ENCODE results near the gene SSU72. TPM values are rescaled to one million over a fixed set of nuclear protein-coding genes. Genes with fewer than 3 reads are reported as not detected.

The SSU72 gene
- total RNA-seq, 1 experiment from 2014 or later: 179 TPM

DNA sequence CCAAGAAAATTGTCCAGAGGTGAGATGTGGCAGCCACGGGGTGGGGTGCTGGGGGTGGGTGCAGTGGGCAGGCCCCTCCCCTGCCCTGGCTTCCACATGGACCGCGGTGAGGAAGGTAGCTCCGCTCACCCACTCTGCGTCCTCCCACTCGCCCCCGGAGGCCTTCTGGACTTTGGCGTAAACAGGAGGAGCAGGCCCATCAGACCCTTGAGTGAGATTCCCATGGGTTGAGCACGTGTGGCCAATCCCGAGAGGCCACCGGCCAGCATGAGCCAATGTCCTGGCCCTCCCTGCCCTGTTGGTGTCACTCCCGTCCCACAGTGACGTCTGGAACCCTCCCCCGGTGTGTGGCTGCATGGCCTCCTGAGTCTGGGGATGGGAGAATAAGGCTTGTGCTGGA, 26.1 kb downstream of the SSU72 start:
- no peak overlapping the region; the same call in 1 of the 2 replicates for H3K14ac ChIP-seq (ENCODE audit: insufficient read depth, low read length)

More for the DNA sequence above, 26.1 kb downstream of the SSU72 start:
- Mint-ChIP-seq H3K27me3 (ENCODE audit: low read depth) (no peaks in the 10 kb centered on the region; the same call in 1 of the 2 replicates), H3K4me1 (no peaks in the 10 kb centered on the region), H3K27ac (no peak overlapping the region; a peak in 1 of 7 replicates), H3K36me3 (ENCODE audit: insufficient read depth in 1 of 3, low read depth in 3 of 3) (peaks cover 2 to 21% (median 14%) of the 10 kb centered on the region in 3 experiments; a peak in 5 of 7 replicates), H3K9me3 (no peaks in the 10 kb centered on the region), H3K4me3 (no peak overlapping the region)
- Histone ChIP-seq H3K9ac (ENCODE audit: extremely low read depth, insufficient read length, low read length) (no peak overlapping the region), H2BK5ac (ENCODE audit: insufficient read length, low read length) (no peak overlapping the region), H3K23me2 (ENCODE audit: insufficient read length, low read depth, low read length, poor library complexity, severe bottlenecking) (no peaks in the 10 kb centered on the region), H3K18ac (ENCODE audit: insufficient read length, low read depth, low read length) (no peak overlapping the region), H2AFZ (ENCODE audit: low read length) (no peak overlapping the region), H4K5ac (ENCODE audit: insufficient read length, low read depth, low read length) (no peak overlapping the region), H2BK15ac (ENCODE audit: low read depth, low read length) (no peak overlapping the region), H4K91ac (ENCODE audit: insufficient read length, low read depth, low read length) (no peak overlapping the region), H3K4me1 (ENCODE audit: insufficient read depth, low read length) (no peaks in the 10 kb centered on the region), H3K4ac (ENCODE audit: low read depth, low read length) (no peak overlapping the region), H4K20me1 (ENCODE audit: control insufficient read depth, insufficient read depth, insufficient read length) (no peaks in the 10 kb centered on the region), H3K79me1 (ENCODE audit: insufficient read depth, low read depth, low read length, poor library complexity, severe bottlenecking) (no peaks in the 10 kb centered on the region), H3K4me2 (ENCODE audit: insufficient read depth, insufficient read length, low read length) (no peak overlapping the region), H2BK120ac (ENCODE audit: low read depth, low read length, poor library complexity, severe bottlenecking) (no peak overlapping the region), H3K56ac (ENCODE audit: insufficient read length, low read depth, low read length) (no peak overlapping the region), H3K9me3 (ENCODE audit: control insufficient read depth, low read depth, low read length) (no peaks in the 10 kb centered on the region), H3T11ph (ENCODE audit: low read length) (no peak overlapping the region), H3K27me3 (ENCODE audit: insufficient read depth, low read length) (no peaks in the 10 kb centered on the region), H2BK20ac (ENCODE audit: low read depth, low read length, poor library complexity, severe bottlenecking) (no peak overlapping the region), H2BK12ac (ENCODE audit: insufficient read length, low read depth, low read length) (no peak overlapping the region), H2AK5ac (ENCODE audit: insufficient read length, low read length) (no peak overlapping the region), H3K79me2 (ENCODE audit: insufficient read depth, low read length) (no peaks in the 10 kb centered on the region), H3K27ac (ENCODE audit: insufficient read length, low read depth, low read length) (no peak overlapping the region), H4K8ac (replicated peaks; ENCODE audit: insufficient read length, low read depth, low read length) (no peak overlapping the region), H3K23ac (ENCODE audit: insufficient read length, low read depth, low read length) (no peak overlapping the region)
- no peak for DNase-seq
- no CpG with 5 or more reads among the region's 14 CpGs for WGBS (ENCODE audit: extremely low coverage, insufficient read length, low lambda C conversion rate)
- TF ChIP-seq, protein P1, sequence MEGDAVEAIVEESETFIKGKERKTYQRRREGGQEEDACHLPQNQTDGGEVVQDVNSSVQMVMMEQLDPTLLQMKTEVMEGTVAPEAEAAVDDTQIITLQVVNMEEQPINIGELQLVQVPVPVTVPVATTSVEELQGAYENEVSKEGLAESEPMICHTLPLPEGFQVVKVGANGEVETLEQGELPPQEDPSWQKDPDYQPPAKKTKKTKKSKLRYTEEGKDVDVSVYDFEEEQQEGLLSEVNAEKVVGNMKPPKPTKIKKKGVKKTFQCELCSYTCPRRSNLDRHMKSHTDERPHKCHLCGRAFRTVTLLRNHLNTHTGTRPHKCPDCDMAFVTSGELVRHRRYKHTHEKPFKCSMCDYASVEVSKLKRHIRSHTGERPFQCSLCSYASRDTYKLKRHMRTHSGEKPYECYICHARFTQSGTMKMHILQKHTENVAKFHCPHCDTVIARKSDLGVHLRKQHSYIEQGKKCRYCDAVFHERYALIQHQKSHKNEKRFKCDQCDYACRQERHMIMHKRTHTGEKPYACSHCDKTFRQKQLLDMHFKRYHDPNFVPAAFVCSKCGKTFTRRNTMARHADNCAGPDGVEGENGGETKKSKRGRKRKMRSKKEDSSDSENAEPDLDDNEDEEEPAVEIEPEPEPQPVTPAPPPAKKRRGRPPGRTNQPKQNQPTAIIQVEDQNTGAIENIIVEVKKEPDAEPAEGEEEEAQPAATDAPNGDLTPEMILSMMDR (conservative IDR thresholded peaks at IDR 0.05): no peak
